ENCODE results near the gene PHF12. TPM values are rescaled to one million over a fixed set of nuclear protein-coding genes. Genes with fewer than 3 reads are reported as not detected.
A peak's percentile ranks its signal among the peaks of the same experiment; 100 is the strongest.

The PHF12 gene
- total and polyA plus RNA-seq, 2 of the 13 experiments (the other 11 are each of a cell fraction or from before 2014, with no cell fraction given): 9.8 to 17.1 TPM

DNA sequence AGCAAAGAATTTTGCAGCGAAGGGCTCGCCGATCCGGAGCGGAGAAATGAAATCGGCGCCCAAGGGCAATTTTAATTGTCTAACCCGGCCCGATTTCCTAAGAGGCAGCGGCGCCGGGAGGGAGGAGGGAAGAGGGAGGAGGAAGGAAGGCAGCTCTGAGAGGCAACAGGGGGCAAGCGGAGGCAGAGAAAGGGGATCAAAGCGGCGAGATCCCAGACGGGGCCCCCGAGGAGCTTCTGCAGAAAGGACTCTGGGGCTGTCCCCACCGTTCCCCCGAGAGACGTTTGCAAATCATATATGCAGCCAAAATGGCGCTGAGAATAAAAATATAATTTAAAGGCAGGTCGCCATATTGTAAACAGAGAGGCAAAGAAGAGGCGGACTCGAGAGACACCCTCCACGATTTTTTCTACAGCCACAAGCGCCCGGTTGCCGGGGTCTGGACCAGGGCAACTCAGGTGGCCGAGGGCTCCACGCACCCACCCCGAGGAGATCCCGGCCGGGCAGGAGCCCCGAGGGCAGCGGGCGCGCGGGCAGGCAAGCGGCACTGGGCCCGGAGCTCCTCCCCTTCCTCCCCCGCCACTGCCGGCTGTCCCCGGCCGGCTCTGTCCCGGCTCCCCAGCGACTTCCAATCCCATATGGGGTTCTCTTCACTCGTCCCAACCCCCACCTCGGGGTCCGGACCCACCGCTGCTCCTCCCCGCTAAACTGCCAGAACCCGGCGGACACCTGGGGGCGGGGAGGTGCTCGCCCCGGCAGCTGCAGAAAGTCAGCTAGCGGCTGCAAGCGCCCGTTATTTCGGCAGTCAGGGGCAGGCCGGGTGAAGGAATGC lies 1.9 kb downstream of the PHF12 start (continued):
- TF ChIP-seq RFXAP (CRISPR knock-in tag; IDR thresholded peaks at IDR 0.05; ENCODE audit: borderline replicate concordance) (0 out of 2 replicates have a peak, but pooled peaks have one; percentile 42), FOXC1 (CRISPR knock-in tag; IDR thresholded peaks at IDR 0.05; ENCODE audit: borderline replicate concordance) (peak; percentile 58; the same call in 1 of the 2 replicates), HNRNPLL (IDR thresholded peaks at IDR 0.05; ENCODE audit: low read depth, low read length, poor library complexity, severe bottlenecking) (peak; percentile 56), ZNF546 (CRISPR knock-in tag; conservative IDR thresholded peaks at IDR 0.05) (peak; percentile 46; the same call in 1 of the 2 replicates), MYNN (CRISPR knock-in tag; IDR thresholded peaks at IDR 0.05; ENCODE audit: low read depth) (no peak), ARID4A (CRISPR knock-in tag; IDR thresholded peaks at IDR 0.05; ENCODE audit: borderline replicate concordance) (peak; percentile 72), SP1 (IDR thresholded peaks at IDR 0.05) (no peak), SP1 (CRISPR knock-in tag; IDR thresholded peaks at IDR 0.05) (0 out of 2 replicates have a peak, but pooled peaks have one; percentile 14), ZNF563 (CRISPR knock-in tag; IDR thresholded peaks at IDR 0.05) (peak; percentile 46; the same call in 1 of the 2 replicates), KLF16 (CRISPR knock-in tag; IDR thresholded peaks at IDR 0.05) (0 out of 4 replicates have a peak, but pooled peaks of 1 of the 2 experiments have one; percentile 24), IKZF4 (CRISPR knock-in tag; IDR thresholded peaks at IDR 0.05; ENCODE audit: borderline replicate concordance, low read depth, not compliant biosample characterization) (no peak), ZNF292 (CRISPR knock-in tag; IDR thresholded peaks at IDR 0.05; ENCODE audit: borderline replicate concordance, low read depth) (peak; percentile 30; the same call in 1 of the 2 replicates), ZNF724P (CRISPR knock-in tag; IDR thresholded peaks at IDR 0.05; ENCODE audit: borderline replicate concordance) (no peak), ZNF788 (CRISPR knock-in tag; IDR thresholded peaks at IDR 0.05; ENCODE audit: borderline replicate concordance) (no peak), HOXA5 (CRISPR knock-in tag; IDR thresholded peaks at IDR 0.05) (peak; percentile 59; the same call in 1 of the 2 replicates), WIZ (CRISPR knock-in tag; IDR thresholded peaks at IDR 0.05) (no peak), ASH2L (IDR thresholded peaks at IDR 0.05; ENCODE audit: insufficient read length, low read depth, low read length) (peak; percentile 84)
- TF ChIP-seq, protein P1, sequence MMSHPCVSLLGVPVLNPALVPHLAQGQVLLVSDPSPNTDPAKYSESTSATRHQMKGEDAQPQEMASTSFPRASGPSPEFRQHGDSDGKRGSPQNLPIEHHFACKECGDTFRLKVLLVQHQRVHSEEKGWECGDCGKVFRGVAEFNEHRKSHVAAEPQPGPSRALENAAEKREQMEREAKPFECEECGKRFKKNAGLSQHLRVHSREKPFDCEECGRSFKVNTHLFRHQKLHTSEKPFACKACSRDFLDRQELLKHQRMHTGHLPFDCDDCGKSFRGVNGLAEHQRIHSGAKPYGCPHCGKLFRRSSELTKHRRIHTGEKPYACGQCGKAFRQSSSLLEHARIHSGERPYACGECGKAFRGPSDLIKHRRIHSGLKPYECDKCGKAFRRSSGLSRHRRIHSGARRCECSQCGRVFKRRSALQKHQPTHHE (CRISPR knock-in tag; IDR thresholded peaks at IDR 0.05; ENCODE audit: borderline replicate concordance): peak; percentile 26; the same call in 1 of the 2 replicates
- TF ChIP-seq, protein P2, sequence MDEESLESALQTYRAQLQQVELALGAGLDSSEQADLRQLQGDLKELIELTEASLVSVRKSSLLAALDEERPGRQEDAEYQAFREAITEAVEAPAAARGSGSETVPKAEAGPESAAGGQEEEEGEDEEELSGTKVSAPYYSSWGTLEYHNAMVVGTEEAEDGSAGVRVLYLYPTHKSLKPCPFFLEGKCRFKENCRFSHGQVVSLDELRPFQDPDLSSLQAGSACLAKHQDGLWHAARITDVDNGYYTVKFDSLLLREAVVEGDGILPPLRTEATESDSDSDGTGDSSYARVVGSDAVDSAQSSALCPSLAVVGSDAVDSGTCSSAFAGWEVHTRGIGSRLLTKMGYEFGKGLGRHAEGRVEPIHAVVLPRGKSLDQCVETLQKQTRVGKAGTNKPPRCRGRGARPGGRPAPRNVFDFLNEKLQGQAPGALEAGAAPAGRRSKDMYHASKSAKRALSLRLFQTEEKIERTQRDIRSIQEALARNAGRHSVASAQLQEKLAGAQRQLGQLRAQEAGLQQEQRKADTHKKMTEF (CRISPR knock-in tag; IDR thresholded peaks at IDR 0.05): peak; percentile 27; the same call in 1 of the 2 replicates
- TF ChIP-seq, protein P3, sequence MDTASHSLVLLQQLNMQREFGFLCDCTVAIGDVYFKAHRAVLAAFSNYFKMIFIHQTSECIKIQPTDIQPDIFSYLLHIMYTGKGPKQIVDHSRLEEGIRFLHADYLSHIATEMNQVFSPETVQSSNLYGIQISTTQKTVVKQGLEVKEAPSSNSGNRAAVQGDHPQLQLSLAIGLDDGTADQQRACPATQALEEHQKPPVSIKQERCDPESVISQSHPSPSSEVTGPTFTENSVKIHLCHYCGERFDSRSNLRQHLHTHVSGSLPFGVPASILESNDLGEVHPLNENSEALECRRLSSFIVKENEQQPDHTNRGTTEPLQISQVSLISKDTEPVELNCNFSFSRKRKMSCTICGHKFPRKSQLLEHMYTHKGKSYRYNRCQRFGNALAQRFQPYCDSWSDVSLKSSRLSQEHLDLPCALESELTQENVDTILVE (CRISPR knock-in tag; IDR thresholded peaks at IDR 0.05): 0 out of 2 replicates have a peak, but pooled peaks have one; percentile 25
